ENCODE measurements around the gene PCARE. TPM values are rescaled to one million over a fixed set of nuclear protein-coding genes. Genes with fewer than 3 reads are reported as not detected.

Gene PCARE
- total and polyA plus RNA-seq, 2 donors (not counting 1 experiment from before 2014, with no cell fraction given), result not detected

GRCh38 chr2:29053223-29053622, 21.1 kb downstream of the PCARE start:
- Histone ChIP-seq H2AFZ (ENCODE audit: low read length) (no peak overlapping the region), H4K20me1 (ENCODE audit: control insufficient read depth, extremely low read depth, insufficient read depth, low read length) (no peaks in the 10 kb centered on the region), H3K27ac (ENCODE audit: insufficient read depth, low read length) (no peak overlapping the region), H3K9ac (ENCODE audit: insufficient read depth, low read length) (no peak overlapping the region), H3K9me3 (ENCODE audit: control insufficient read depth, insufficient read depth, low read depth, low read length) (no peaks in the 10 kb centered on the region), H3K36me3 (ENCODE audit: control insufficient read depth, insufficient read depth, low read length) (no peaks in the 10 kb centered on the region), H3K27me3 (ENCODE audit: control insufficient read depth, insufficient read depth, low read length) (peaks cover 2% of the 10 kb centered on the region), H3K4me2 (ENCODE audit: extremely low read depth, insufficient read depth, low read length) (no peak overlapping the region), H3K4me1 (ENCODE audit: control insufficient read depth, extremely low read depth, insufficient read depth, low read length) (no peaks in the 10 kb centered on the region), H3K4me3 (replicated peaks in 1 of 4; ENCODE audit: control extremely low read depth in 1 of 4, insufficient read depth in 1 of 4, low read depth in 3 of 4, low read length in 4 of 4) (no peak overlapping the region), H3K79me2 (ENCODE audit: control insufficient read depth, insufficient read depth, low read length) (no peaks in the 10 kb centered on the region)
- DNase-seq (ENCODE audit: low read depth in 2 of 2), result no peak
- TF ChIP-seq, protein P1, sequence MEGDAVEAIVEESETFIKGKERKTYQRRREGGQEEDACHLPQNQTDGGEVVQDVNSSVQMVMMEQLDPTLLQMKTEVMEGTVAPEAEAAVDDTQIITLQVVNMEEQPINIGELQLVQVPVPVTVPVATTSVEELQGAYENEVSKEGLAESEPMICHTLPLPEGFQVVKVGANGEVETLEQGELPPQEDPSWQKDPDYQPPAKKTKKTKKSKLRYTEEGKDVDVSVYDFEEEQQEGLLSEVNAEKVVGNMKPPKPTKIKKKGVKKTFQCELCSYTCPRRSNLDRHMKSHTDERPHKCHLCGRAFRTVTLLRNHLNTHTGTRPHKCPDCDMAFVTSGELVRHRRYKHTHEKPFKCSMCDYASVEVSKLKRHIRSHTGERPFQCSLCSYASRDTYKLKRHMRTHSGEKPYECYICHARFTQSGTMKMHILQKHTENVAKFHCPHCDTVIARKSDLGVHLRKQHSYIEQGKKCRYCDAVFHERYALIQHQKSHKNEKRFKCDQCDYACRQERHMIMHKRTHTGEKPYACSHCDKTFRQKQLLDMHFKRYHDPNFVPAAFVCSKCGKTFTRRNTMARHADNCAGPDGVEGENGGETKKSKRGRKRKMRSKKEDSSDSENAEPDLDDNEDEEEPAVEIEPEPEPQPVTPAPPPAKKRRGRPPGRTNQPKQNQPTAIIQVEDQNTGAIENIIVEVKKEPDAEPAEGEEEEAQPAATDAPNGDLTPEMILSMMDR (conservative IDR thresholded peaks at IDR 0.05 in 1 of 2, IDR thresholded peaks at IDR 0.05 in 1 of 2; ENCODE audit: low read depth in 1 of 2, low read length in 2 of 2), result no peak
- no peak for TF ChIP-seq EZH2 (IDR thresholded peaks at IDR 0.05; ENCODE audit: low read length, missing control alignments)

DNA sequence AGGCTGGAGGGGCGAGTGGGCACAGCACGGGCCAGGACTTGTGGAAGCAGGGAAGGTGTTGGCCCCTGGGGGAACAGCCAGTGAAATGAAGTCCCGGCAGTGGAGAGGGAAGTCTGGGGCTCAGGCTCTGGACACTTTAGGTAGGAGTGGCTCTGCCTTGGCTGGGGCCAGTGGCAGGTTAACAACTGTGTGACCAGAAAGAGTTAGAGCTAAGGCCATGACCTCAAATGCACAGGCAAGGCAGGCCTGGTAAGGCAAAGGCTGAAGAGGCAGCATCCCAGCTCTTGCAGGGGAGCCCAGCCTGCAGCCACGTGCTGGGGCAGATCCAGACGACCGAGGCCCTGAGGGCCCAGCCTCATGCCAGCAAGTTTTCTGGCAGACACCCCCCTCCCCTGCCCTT, 21.5 kb downstream of the PCARE start:
- Histone ChIP-seq H4K20me1 (ENCODE audit: control insufficient read depth, extremely low read depth, insufficient read depth, low read length) (no peaks in the 10 kb centered on the region), H3K9ac (ENCODE audit: insufficient read depth, low read length) (no peak overlapping the region), H3K4me2 (ENCODE audit: extremely low read depth, insufficient read depth, low read length) (no peak overlapping the region), H3K79me2 (ENCODE audit: control insufficient read depth, insufficient read depth, low read length) (no peaks in the 10 kb centered on the region), H3K4me3 (replicated peaks in 1 of 4; ENCODE audit: control extremely low read depth in 1 of 4, insufficient read depth in 1 of 4, low read depth in 3 of 4, low read length in 4 of 4) (no peak overlapping the region), H3K4me1 (ENCODE audit: control insufficient read depth, extremely low read depth, insufficient read depth, low read length) (no peaks in the 10 kb centered on the region), H3K36me3 (ENCODE audit: control insufficient read depth, insufficient read depth, low read length) (no peaks in the 10 kb centered on the region), H3K9me3 (ENCODE audit: control insufficient read depth, insufficient read depth, low read depth, low read length) (no peaks in the 10 kb centered on the region), H3K27ac (ENCODE audit: insufficient read depth, low read length) (no peak overlapping the region), H2AFZ (ENCODE audit: low read length) (no peak overlapping the region), H3K27me3 (ENCODE audit: control insufficient read depth, insufficient read depth, low read length) (peaks cover 2% of the 10 kb centered on the region)
- TF ChIP-seq EZH2 (IDR thresholded peaks at IDR 0.05; ENCODE audit: low read length, missing control alignments), result no peak
- TF ChIP-seq, protein P1 (conservative IDR thresholded peaks at IDR 0.05 in 1 of 2, IDR thresholded peaks at IDR 0.05 in 1 of 2; ENCODE audit: low read depth in 1 of 2, low read length in 2 of 2), result no peak
- no peak for DNase-seq (ENCODE audit: low read depth in 2 of 2)

- Histone ChIP-seq H3K27ac (ENCODE audit: insufficient read depth, low read length) (no peak overlapping the region), H3K36me3 (ENCODE audit: control insufficient read depth, insufficient read depth, low read length) (no peaks in the 10 kb centered on the region), H3K4me2 (ENCODE audit: extremely low read depth, insufficient read depth, low read length) (no peak overlapping the region), H3K9ac (ENCODE audit: insufficient read depth, low read length) (no peak overlapping the region), H2AFZ (ENCODE audit: low read length) (no peak overlapping the region), H4K20me1 (ENCODE audit: control insufficient read depth, extremely low read depth, insufficient read depth, low read length) (no peaks in the 10 kb centered on the region), H3K4me3 (replicated peaks in 1 of 4; ENCODE audit: control extremely low read depth in 1 of 4, insufficient read depth in 1 of 4, low read depth in 3 of 4, low read length in 4 of 4) (no peak overlapping the region), H3K79me2 (ENCODE audit: control insufficient read depth, insufficient read depth, low read length) (no peaks in the 10 kb centered on the region), H3K27me3 (ENCODE audit: control insufficient read depth, insufficient read depth, low read length) (no peaks in the 10 kb centered on the region), H3K9me3 (ENCODE audit: control insufficient read depth, insufficient read depth, low read depth, low read length) (no peaks in the 10 kb centered on the region), H3K4me1 (ENCODE audit: control insufficient read depth, extremely low read depth, insufficient read depth, low read length) (no peaks in the 10 kb centered on the region)
- TF ChIP-seq, protein P1 (conservative IDR thresholded peaks at IDR 0.05 in 1 of 2, IDR thresholded peaks at IDR 0.05 in 1 of 2; ENCODE audit: low read depth in 1 of 2, low read length in 2 of 2), result no peak
- TF ChIP-seq EZH2 (IDR thresholded peaks at IDR 0.05; ENCODE audit: low read length, missing control alignments), result no peak
- DNase-seq (ENCODE audit: low read depth in 2 of 2), result no peak
Measured at GRCh38 chr2:29051730-29052129, 22.6 kb downstream of the PCARE start.

Data from fibroblast of lung (primary cell).